Vagina (tissue), 2 donors: Measurements from ENCODE around the gene GLB1L3. TPM values are rescaled to one million over a fixed set of nuclear protein-coding genes. Genes with fewer than 3 reads are reported as not detected.
A peak's percentile ranks its signal among the peaks of the same experiment; 100 is the strongest.

ENCODE experiments used
- DNase-seq, 2 donors: peaks; one replicate each; pipeline ENCODE4 v3.0.0-alpha.2; 2017; ENCODE audit errors: extremely low spot score in 2 of 2
- H3K27ac ChIP-seq: fragments of 200-600 bp; sonication (generic); one replicate; pipeline ENCODE4 v1.5.1; 2019
- H3K27me3 ChIP-seq: fragments of 200-600 bp; sonication (generic); one replicate; pipeline ENCODE4 v1.5.1; 2019
- H3K36me3 ChIP-seq, 2 donors: fragments of 200-600 bp; sonication (generic); one replicate each; pipeline ENCODE4 v1.5.1; 2017 to 2019
- H3K4me1 ChIP-seq: fragments of 200-600 bp; sonication (generic); one replicate; pipeline ENCODE4 v1.5.1; 2019
- H3K4me3 ChIP-seq, 2 donors: fragments of 200-600 bp; sonication (generic); 1 replicate in 1 of 2; 2 replicates in 1 of 2; pipeline ENCODE4 v1.5.1; 2016 to 2019
- H3K9me3 ChIP-seq: fragments of 200-600 bp; sonication (generic); one replicate; pipeline ENCODE4 v1.5.1; 2019
- POLR2A ChIP-seq, 2 donors: fragments of 450-650 bp; IDR thresholded peaks; one replicate each; pipeline ENCODE4 v1.6.1; 2017; ENCODE audit warnings: antibody characterized with exemption in 2 of 2, mild to moderate bottlenecking in 2 of 2, moderate library complexity in 2 of 2
- POLR2AphosphoS5 ChIP-seq, 2 donors: sonication (generic); formaldehyde crosslinking; IDR thresholded peaks; one replicate each; pipeline ENCODE4 v1.9.0; 2017; ENCODE audit warnings: antibody characterized with exemption in 2 of 2, mild to moderate bottlenecking in 2 of 2, low read depth in 1 of 2; ENCODE audit not compliant: insufficient read depth in 1 of 2
- intact Hi-C: fragments of 100-400 bp; cut with DNase I; formaldehyde crosslinking; loops from one replicate; pipeline ENCODE4 v1.15.1; 2023
- total RNA-seq: library from RNA; depleted of rRNA; stranded (reverse); fragments of >200 nt; gene quantifications from one replicate; pipeline ENCODE4 v1.2.3, GENCODE V29; 2016
- TF ChIP-seq, protein P1 (sequence below), 3 experiments: fragments of 450-650 bp in 2 of 3; fragments of 200-600 bp in 1 of 3; sonication (generic) in 1 of 3; IDR thresholded peaks; one replicate each; pipeline ENCODE4 v1.5.1; 2017 to 2019; ENCODE audit warnings: antibody characterized with exemption in 3 of 3, mild to moderate bottlenecking in 2 of 3, moderate library complexity in 2 of 3

Gene GLB1L3
- total RNA-seq, 1 donor from 2014 or later = 2.2 TPM

GRCh38 chr11:134328433-134328832, 52.3 kb downstream of the GLB1L3 start:
- intact Hi-C loops = no loop called here
- DNase-seq = no peak
- peaks cover 22% of the 10 kb centered on the region for H3K4me1 ChIP-seq
- no peak overlapping the region for H3K27ac ChIP-seq
- no peaks in the 10 kb centered on the region for H3K9me3 ChIP-seq
- no peaks in the 10 kb centered on the region for H3K27me3 ChIP-seq
- no peak for TF ChIP-seq POLR2A (IDR thresholded peaks at IDR 0.05)
- no peak for TF ChIP-seq POLR2AphosphoS5 (IDR thresholded peaks at IDR 0.05; ENCODE audit: insufficient read depth in 1 of 2, low read depth in 1 of 2)
- TF ChIP-seq, protein P1, sequence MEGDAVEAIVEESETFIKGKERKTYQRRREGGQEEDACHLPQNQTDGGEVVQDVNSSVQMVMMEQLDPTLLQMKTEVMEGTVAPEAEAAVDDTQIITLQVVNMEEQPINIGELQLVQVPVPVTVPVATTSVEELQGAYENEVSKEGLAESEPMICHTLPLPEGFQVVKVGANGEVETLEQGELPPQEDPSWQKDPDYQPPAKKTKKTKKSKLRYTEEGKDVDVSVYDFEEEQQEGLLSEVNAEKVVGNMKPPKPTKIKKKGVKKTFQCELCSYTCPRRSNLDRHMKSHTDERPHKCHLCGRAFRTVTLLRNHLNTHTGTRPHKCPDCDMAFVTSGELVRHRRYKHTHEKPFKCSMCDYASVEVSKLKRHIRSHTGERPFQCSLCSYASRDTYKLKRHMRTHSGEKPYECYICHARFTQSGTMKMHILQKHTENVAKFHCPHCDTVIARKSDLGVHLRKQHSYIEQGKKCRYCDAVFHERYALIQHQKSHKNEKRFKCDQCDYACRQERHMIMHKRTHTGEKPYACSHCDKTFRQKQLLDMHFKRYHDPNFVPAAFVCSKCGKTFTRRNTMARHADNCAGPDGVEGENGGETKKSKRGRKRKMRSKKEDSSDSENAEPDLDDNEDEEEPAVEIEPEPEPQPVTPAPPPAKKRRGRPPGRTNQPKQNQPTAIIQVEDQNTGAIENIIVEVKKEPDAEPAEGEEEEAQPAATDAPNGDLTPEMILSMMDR (IDR thresholded peaks at IDR 0.05) = no peak
- no peak overlapping the region for H3K4me3 ChIP-seq
- H3K36me3 ChIP-seq = no peaks in the 10 kb centered on the region

- TF ChIP-seq, protein P1 (IDR thresholded peaks at IDR 0.05) = no peak
- no peak for TF ChIP-seq POLR2AphosphoS5 (IDR thresholded peaks at IDR 0.05; ENCODE audit: insufficient read depth in 1 of 2, low read depth in 1 of 2)
- TF ChIP-seq POLR2A (IDR thresholded peaks at IDR 0.05) = no peak
- intact Hi-C loops = no loop called here
- Histone ChIP-seq H3K36me3 (no peaks in the 10 kb centered on the region), H3K9me3 (no peaks in the 10 kb centered on the region), H3K4me1 (peaks cover 22% of the 10 kb centered on the region), H3K4me3 (peak overlapping the region; percentile 52 to 91), H3K27ac (no peak overlapping the region), H3K27me3 (no peaks in the 10 kb centered on the region)
- peak in 1 of 2 donors; percentile 74 for DNase-seq
Measured at GRCh38 chr11:134330611-134331353, 54.6 kb downstream of the GLB1L3 start.

- TF ChIP-seq POLR2AphosphoS5 (IDR thresholded peaks at IDR 0.05; ENCODE audit: insufficient read depth in 1 of 2, low read depth in 1 of 2) (peak in 1 of 2 donors; percentile 50), POLR2A (IDR thresholded peaks at IDR 0.05) (no peak)
- TF ChIP-seq, protein P1 (IDR thresholded peaks at IDR 0.05) = no peak
Measured at GRCh38 chr11:134331354-134332188, 55.4 kb downstream of the GLB1L3 start, which contains the start of gene GLB1L2. Gene GLB1L2 (plus strand): TSS chr11:134331988. CDS start chr11:134332062, 74 bp downstream.

GRCh38 chr11:134332189-134332631, 56.0 kb downstream of the GLB1L3 start:
- Histone ChIP-seq H3K27ac (no peak overlapping the region), H3K36me3 (no peaks in the 10 kb centered on the region), H3K4me1 (peaks cover 22% of the 10 kb centered on the region), H3K9me3 (no peaks in the 10 kb centered on the region), H3K4me3 (peak overlapping the region; percentile 52 to 91), H3K27me3 (no peaks in the 10 kb centered on the region)
- TF ChIP-seq POLR2A (IDR thresholded peaks at IDR 0.05) (no peak), POLR2AphosphoS5 (IDR thresholded peaks at IDR 0.05; ENCODE audit: insufficient read depth in 1 of 2, low read depth in 1 of 2) (no peak)
- TF ChIP-seq, protein P1 (IDR thresholded peaks at IDR 0.05) = no peak
- intact Hi-C loops = no loop called here
- peak in 1 of 2 donors; percentile 74 for DNase-seq

More at GRCh38 chr11:134331354-134332188, 55.4 kb downstream of the GLB1L3 start, which contains the start of gene GLB1L2:
- Histone ChIP-seq H3K4me1 (peaks cover 22% of the 10 kb centered on the region), H3K27me3 (no peaks in the 10 kb centered on the region), H3K27ac (no peak within 1 kb of the TSS), H3K9me3 (no peaks in the 10 kb centered on the region), H3K36me3 (no peaks in the 10 kb centered on the region), H3K4me3 (peak within 1 kb of the TSS; percentile 52 to 91)
- DNase-seq = peak in 1 of 2 donors; percentile 74
- intact Hi-C loops = no loop called here
